ENCODE measurements around the gene SRR.

GRCh38 chr17:2275722-2276121 lies 28.0 kb upstream of the SRR start:
- TF ChIP-seq TSHZ2 (CRISPR knock-in tag; IDR thresholded peaks at IDR 0.05) (no peak), ZNF70 (CRISPR knock-in tag; IDR thresholded peaks at IDR 0.05) (no peak), POU6F1 (CRISPR knock-in tag; IDR thresholded peaks at IDR 0.05; ENCODE audit: borderline replicate concordance, low read depth) (no peak), RARB (CRISPR knock-in tag; IDR thresholded peaks at IDR 0.05) (no peak), CSRNP3 (CRISPR knock-in tag; IDR thresholded peaks at IDR 0.05) (no peak), CSDC2 (CRISPR knock-in tag; IDR thresholded peaks at IDR 0.05) (no peak), CREB5 (CRISPR knock-in tag; IDR thresholded peaks at IDR 0.05; ENCODE audit: low read depth) (no peak), ZNF8 (CRISPR knock-in tag; IDR thresholded peaks at IDR 0.05) (no peak), GLIS3 (CRISPR knock-in tag; IDR thresholded peaks at IDR 0.05) (no peak), TOX (CRISPR knock-in tag; IDR thresholded peaks at IDR 0.05; ENCODE audit: borderline replicate concordance) (no peak), PPARA (CRISPR knock-in tag; IDR thresholded peaks at IDR 0.05; ENCODE audit: borderline replicate concordance) (no peak), PATZ1 (CRISPR knock-in tag; IDR thresholded peaks at IDR 0.05; ENCODE audit: borderline replicate concordance) (no peak), ARNTL (CRISPR knock-in tag; IDR thresholded peaks at IDR 0.05; ENCODE audit: borderline replicate concordance, low read depth) (no peak), ZFP30 (CRISPR knock-in tag; IDR thresholded peaks at IDR 0.05) (no peak)
